Prostate gland (tissue), 2 donors: ENCODE measurements around the gene ZBTB37.

ENCODE experiments used
- CTCF ChIP-seq, 4 experiments: fragments of 200-600 bp in 2 of 4; fragments of 450-650 bp in 2 of 4; sonication (generic) in 2 of 4; IDR thresholded peaks; 1 replicate in 3 of 4; 2 replicates in 1 of 4; pipeline ENCODE4 v1.5.1; 2016 to 2019; ENCODE audit warnings: antibody characterized with exemption in 4 of 4, mild to moderate bottlenecking in 2 of 4, moderate library complexity in 2 of 4
- POLR2A ChIP-seq: fragments of 450-650 bp; IDR thresholded peaks from one replicate; pipeline ENCODE4 v1.6.1; 2016; ENCODE audit warnings: antibody characterized with exemption, mild to moderate bottlenecking

GRCh38 chr1:173856903-173857302 is 11.3 kb upstream of the ZBTB37 start:
- no peak for TF ChIP-seq CTCF (IDR thresholded peaks at IDR 0.05)
- no peak for TF ChIP-seq POLR2A
